H1 (cell line): Measurements from ENCODE around the gene MT1H. TPM values are rescaled to one million over a fixed set of nuclear protein-coding genes. Genes with fewer than 3 reads are reported as not detected.

Source experiments
- CTCF ChIA-PET: fragments of 300-600 bp; sonication (Branson Sonifier 250); formaldehyde crosslinking; loops from one replicate; lab custom pipeline; 2021; ENCODE audit not compliant: partially characterized antibody; lab: Charles Lee
- POLR2A ChIA-PET: fragments of 300-600 bp; sonication (Branson Sonifier 250); formaldehyde crosslinking; loops from one replicate; lab custom pipeline; 2021; ENCODE audit warnings: inconsistent platforms; ENCODE audit not compliant: partially characterized antibody; lab: Charles Lee
- DNase-seq, 2 experiments: peaks; one replicate each; pipeline versions ENCODE4 v3.0.0 to v3.0.0-alpha.2; 2010 to 2022; ENCODE audit warnings: low spot score in 2 of 2, low read depth in 1 of 2, mixed read lengths in 1 of 2
- FAIRE-seq: peaks from 2 replicates; lab custom pipeline; 2011; peaks lifted over from hg19 to GRCh38; lab: Jason Lieb, UNC
- H2AFZ ChIP-seq: 2 replicates; pipeline ENCODE4 v1.8.1; 2012; ENCODE audit warnings: low read length, inconsistent platforms
- H2AK5ac ChIP-seq: 2 replicates; pipeline ENCODE4 v1.6.1; 2013; ENCODE audit warnings: low read depth, low read length
- H2BK120ac ChIP-seq: replicated peaks from 2 replicates; pipeline ENCODE3; 2013; ENCODE audit warnings: low read depth, low read length, inconsistent platforms
- H2BK12ac ChIP-seq: 2 replicates; pipeline ENCODE4 v1.6.1; 2013; ENCODE audit warnings: low read depth, low read length
- H2BK15ac ChIP-seq: 2 replicates; pipeline ENCODE4 v1.6.1; 2013; ENCODE audit warnings: low read length
- H2BK20ac ChIP-seq: 2 replicates; pipeline ENCODE4 v1.6.1; 2013; ENCODE audit warnings: low read length
- H2BK5ac ChIP-seq: 2 replicates; pipeline ENCODE4 v1.6.1; 2013; ENCODE audit warnings: low read depth, low read length
- H3K14ac ChIP-seq: 2 replicates; pipeline ENCODE4 v1.6.1; 2013; ENCODE audit warnings: inconsistent platforms; ENCODE audit not compliant: insufficient read length
- H3K18ac ChIP-seq: 2 replicates; pipeline ENCODE4 v1.6.1; 2013; ENCODE audit warnings: low read length; ENCODE audit errors: extremely low read depth
- H3K23ac ChIP-seq: 2 replicates; pipeline ENCODE4 v1.6.1; 2013; ENCODE audit warnings: inconsistent platforms; ENCODE audit not compliant: insufficient read length
- H3K23me2 ChIP-seq: 2 replicates; pipeline ENCODE4 v1.6.1; 2013; ENCODE audit warnings: low read depth, low read length
- H3K27ac ChIP-seq: 2 replicates; pipeline ENCODE4 v1.6.1; 2011; ENCODE audit warnings: low read depth, low read length, inconsistent platforms
- H3K27me3 ChIP-seq, 4 experiments: replicated peaks in 1 of 4; 1 replicate in 1 of 4; 2 replicates in 3 of 4; pipeline versions ENCODE4 v1.6.1 to v1.8.1; 2011 to 2013; ENCODE audit warnings: low read length in 3 of 4, mild to moderate bottlenecking in 3 of 4, inconsistent platforms in 2 of 4, mixed read lengths in 2 of 4, moderate library complexity in 1 of 4; ENCODE audit not compliant: control insufficient read depth in 3 of 4, insufficient read depth in 3 of 4; ENCODE audit errors: extremely low read depth in 1 of 4
- H3K36me3 ChIP-seq, 4 experiments: 2 replicates each; pipeline versions ENCODE4 v1.6.1 to v1.8.1; 2011 to 2013; ENCODE audit warnings: mild to moderate bottlenecking in 4 of 4, low read length in 3 of 4, moderate library complexity in 2 of 4, control low read depth in 1 of 4, inconsistent platforms in 1 of 4; ENCODE audit not compliant: insufficient read depth in 4 of 4, control insufficient read depth in 2 of 4
- H3K4ac ChIP-seq: replicated peaks from 2 replicates; pipeline ENCODE3; 2013; ENCODE audit warnings: low read length, low read depth, mixed read lengths, inconsistent platforms; ENCODE audit not compliant: insufficient read length
- H3K4me1 ChIP-seq, 4 experiments: replicated peaks in 1 of 4; 1 replicate in 1 of 4; 2 replicates in 3 of 4; pipeline versions ENCODE4 v1.6.1 to v1.8.1; 2011 to 2013; ENCODE audit warnings: low read length in 3 of 4, inconsistent platforms in 2 of 4, mixed read lengths in 1 of 4; ENCODE audit not compliant: insufficient read depth in 4 of 4, control insufficient read depth in 3 of 4
- H3K4me2 ChIP-seq, 2 experiments: 2 replicates each; pipeline versions ENCODE4 v1.6.1 to v1.8.1; 2011 to 2013; ENCODE audit warnings: low read depth in 2 of 2, low read length in 2 of 2, control low read depth in 1 of 2, inconsistent platforms in 1 of 2, mild to moderate bottlenecking in 1 of 2; ENCODE audit not compliant: insufficient read depth in 1 of 2
- H3K4me3 ChIP-seq, 4 experiments: fragments of 200-600, 300-600 bp in 1 of 4; sonication (generic), shearing (Covaris generic), sonication (Bioruptor Twin) in 1 of 4; 2 replicates each; pipeline versions ENCODE4 v1.5.1 to v1.8.1; 2011 to 2016; ENCODE audit warnings: low read length in 4 of 4, low read depth in 3 of 4, control low read depth in 2 of 4, inconsistent platforms in 2 of 4, mild to moderate bottlenecking in 2 of 4, mixed read lengths in 1 of 4, moderate library complexity in 1 of 4; ENCODE audit not compliant: insufficient read depth in 2 of 4; ENCODE audit errors: extremely low read depth in 1 of 4
- H3K56ac ChIP-seq: replicated peaks from 2 replicates; pipeline ENCODE3; 2013; ENCODE audit warnings: low read depth, mild to moderate bottlenecking, mixed read lengths, low read length, inconsistent platforms; ENCODE audit not compliant: insufficient read length
- H3K79me1 ChIP-seq: 2 replicates; pipeline ENCODE4 v1.6.1; 2013; ENCODE audit warnings: low read depth, low read length, control low read depth
- H3K79me2 ChIP-seq, 2 experiments: 2 replicates each; pipeline versions ENCODE4 v1.6.1 to v1.8.1; 2012 to 2013; ENCODE audit warnings: low read length in 2 of 2, mild to moderate bottlenecking in 2 of 2, inconsistent platforms in 1 of 2; ENCODE audit not compliant: insufficient read depth in 2 of 2, control insufficient read depth in 1 of 2
- H3K9ac ChIP-seq, 4 experiments: replicated peaks in 1 of 4; 1 replicate in 1 of 4; 2 replicates in 3 of 4; pipeline versions ENCODE4 v1.6.1 to v1.8.1; 2011 to 2013; ENCODE audit warnings: low read depth in 3 of 4, low read length in 3 of 4, control low read depth in 2 of 4, mild to moderate bottlenecking in 2 of 4, moderate library complexity in 2 of 4, inconsistent platforms in 1 of 4; ENCODE audit errors: extremely low read depth in 1 of 4
- H3K9me3 ChIP-seq, 2 experiments: 2 replicates each; pipeline versions ENCODE4 v1.6.1 to v1.8.1; 2012 to 2013; ENCODE audit warnings: mild to moderate bottlenecking in 2 of 2, moderate library complexity in 2 of 2, control low read depth in 1 of 2, inconsistent platforms in 1 of 2, low read depth in 1 of 2, low read length in 1 of 2, mixed read lengths in 1 of 2; ENCODE audit not compliant: insufficient read depth in 2 of 2
- H4K20me1 ChIP-seq, 2 experiments: replicated peaks in 1 of 2; 2 replicates each; pipeline versions ENCODE3 to v1.8.1; 2011 to 2013; ENCODE audit warnings: inconsistent platforms in 2 of 2, low read length in 2 of 2, mild to moderate bottlenecking in 1 of 2; ENCODE audit not compliant: insufficient read depth in 2 of 2, control insufficient read depth in 1 of 2
- H4K5ac ChIP-seq: 2 replicates; pipeline ENCODE4 v1.6.1; 2013; ENCODE audit warnings: low read length, low read depth, mixed read lengths, inconsistent platforms; ENCODE audit not compliant: insufficient read length
- H4K8ac ChIP-seq: 2 replicates; pipeline ENCODE4 v1.8.0; 2013; ENCODE audit warnings: mild to moderate bottlenecking, moderate library complexity, low read length, inconsistent platforms; ENCODE audit not compliant: insufficient read depth; ENCODE audit errors: extremely low read depth
- H4K91ac ChIP-seq: replicated peaks from 2 replicates; pipeline ENCODE3; 2013; ENCODE audit warnings: low read length, mixed read lengths, inconsistent platforms; ENCODE audit not compliant: insufficient read length
- CBX5 ChIP-seq: fragments of 300-800, 300-1000 bp; sonication (generic); IDR thresholded peaks from 2 replicates; pipeline ENCODE4 v1.7.1; 2016; ENCODE audit warnings: antibody characterized with exemption, low read length, low read depth
- CTCF ChIP-seq, 3 experiments: IDR thresholded peaks; 1 replicate in 2 of 3; 2 replicates in 1 of 3; pipeline versions ENCODE4 v1.5.1 to v1.6.1; 2011; ENCODE audit warnings: low read length in 3 of 3, mild to moderate bottlenecking in 3 of 3, inconsistent platforms in 2 of 3, low read depth in 1 of 3, moderate library complexity in 1 of 3; ENCODE audit not compliant: insufficient read depth in 1 of 3; ENCODE audit errors: control extremely low read depth in 1 of 3
- EZH2 ChIP-seq: fragments of 200-600 bp; sonication (generic); IDR thresholded peaks from 2 replicates; pipeline ENCODE4 v1.7.1; 2012; ENCODE audit warnings: low read depth, mild to moderate bottlenecking, moderate library complexity, low read length, inconsistent platforms; ENCODE audit not compliant: severe bottlenecking
- RBBP5 ChIP-seq: IDR thresholded peaks from 2 replicates; pipeline ENCODE4 v1.7.1; 2012; ENCODE audit warnings: low read depth, mild to moderate bottlenecking, inconsistent platforms, low read length, moderate library complexity, borderline replicate concordance
- RNF2 ChIP-seq: fragments of 200-900, 300-1000 bp; sonication (generic); IDR thresholded peaks from 2 replicates; pipeline ENCODE4 v1.7.1; 2016; ENCODE audit warnings: borderline replicate concordance, low read depth, mild to moderate bottlenecking, antibody characterized with exemption, low read length; ENCODE audit not compliant: poor library complexity, severe bottlenecking; ENCODE audit errors: missing control alignments
- RXRA ChIP-seq: IDR thresholded peaks from 2 replicates; pipeline ENCODE4 v1.6.1; 2011; ENCODE audit warnings: low read depth, mild to moderate bottlenecking, low read length, moderate library complexity; ENCODE audit not compliant: insufficient read depth
- SAP30 ChIP-seq: fragments of 300-600 bp; sonication (generic); IDR thresholded peaks from 2 replicates; pipeline ENCODE4 v1.7.1; 2012; ENCODE audit warnings: low read length, moderate library complexity, mild to moderate bottlenecking, inconsistent platforms; ENCODE audit not compliant: insufficient read depth, insufficient replicate concordance
- SUZ12 ChIP-seq: fragments of 200-600 bp; sonication (generic); IDR thresholded peaks from 2 replicates; pipeline ENCODE4 v1.6.1; 2012; ENCODE audit warnings: mild to moderate bottlenecking, inconsistent platforms, low read length, moderate library complexity, mixed read lengths
- TAF1 ChIP-seq: IDR thresholded peaks from 2 replicates; pipeline ENCODE4 v1.6.1; 2011; ENCODE audit warnings: mild to moderate bottlenecking, low read depth, low read length
- WGBS, 2 experiments: shearing (Covaris generic) in 1 of 2; methylation state at CpG; one replicate each; pipeline versions ENCODE4 v1.1.6 to v1.1.7; 2013 to 2015; ENCODE audit warnings: low lambda C conversion rate in 2 of 2, mixed read lengths in 2 of 2, inconsistent platforms in 1 of 2, low coverage in 1 of 2, missing lambda C conversion rate in 1 of 2; ENCODE audit not compliant: insufficient replicate concordance in 2 of 2, insufficient coverage in 1 of 2, insufficient read length in 1 of 2; ENCODE audit errors: extremely low coverage in 1 of 2, missing lambda C conversion rate in 1 of 2; 5-methylcytosine and 5-hydroxymethylcytosine counted together
- polyA plus RNA-seq, 7 experiments: library from polyadenylated mRNA; depleted of rRNA in 3 of 7; stranded (reverse) in 5 of 7; unstranded in 2 of 7; fragments of >200 nt in 5 of 7; fragments of 200-250 nt in 2 of 7; gene quantifications; 1 replicate in 5 of 7; 2 replicates in 1 of 7; 4 replicates in 1 of 7; pipeline versions ENCODE4 v1.2.1 to v1.2.3, GENCODE V29; 2011 to 2013; ENCODE audit warnings: missing spikeins in 2 of 7, mixed read lengths in 2 of 7
- total RNA-seq: library from RNA; stranded (reverse); fragmentation: NEBNext Ultra II Directional; extraction: Animal tissue kit (Norgen Biotek cat#: 25700); gene quantifications from 2 replicates; pipeline ENCODE4 v1.2.1, GENCODE V29; 2021

The MT1H gene
- total and polyA plus RNA-seq, 2 of the 8 experiments (the other 6 are each of a cell fraction or from before 2014, with no cell fraction given), result 11.9 to 95.7 TPM

- Histone ChIP-seq H3K9me3 (peaks cover 0 to 4% of the 10 kb centered on the region in 2 experiments; a peak in 1 of 4 replicates), H3K36me3 (no peaks in the 10 kb centered on the region), H3K18ac (no peak overlapping the region), H2AK5ac (no peak overlapping the region), H3K14ac (no peak overlapping the region), H3K27ac (no peak overlapping the region), H3K27me3 (no peaks in the 10 kb centered on the region), H3K4ac (no peak overlapping the region), H3K79me1 (no peaks in the 10 kb centered on the region), H3K23ac (no peak overlapping the region), H2BK20ac (no peak overlapping the region), H4K5ac (no peak overlapping the region), H2AFZ (no peak overlapping the region), H3K4me3 (no peak overlapping the region), H3K4me2 (no peak overlapping the region), H3K56ac (no peak overlapping the region), H3K79me2 (no peaks in the 10 kb centered on the region), H2BK12ac (no peak overlapping the region), H3K9ac (no peak overlapping the region), H2BK120ac (no peak overlapping the region), H3K23me2 (no peaks in the 10 kb centered on the region), H4K20me1 (no peaks in the 10 kb centered on the region), H4K91ac (no peak overlapping the region), H2BK15ac (no peak overlapping the region), H2BK5ac (no peak overlapping the region), H4K8ac (no peak overlapping the region; the same call in 1 of the 2 replicates), H3K4me1 (no peaks in the 10 kb centered on the region)
- WGBS, 2 experiments, result 20% methylated on average over 1 of the region's 1 CpG; no CpG with 5 or more reads in 1 of the 2 experiments
- FAIRE-seq (no peak), DNase-seq (no peak)
- CTCF ChIA-PET, result interaction anchor here (0.6 to 1.9 kb wide), 5 partner anchors 13 to 95 kb away, joined by 3 to 4 read pairs (median 3); partner anchors contain the start of gene MT1X
- POLR2A ChIA-PET, result interaction anchor here (0.8 to 5.0 kb wide), 2 partner anchors 12 to 27 kb away, joined by 4 to 28 read pairs; partner anchors contain the start of genes MT1G and MT1X
- no peak for TF ChIP-seq TAF1
- no peak for TF ChIP-seq CTCF (IDR thresholded peaks at IDR 0.05; ENCODE audit: control extremely low read depth in 1 of 3, insufficient read depth in 1 of 3, low read depth in 1 of 3, low read length in 3 of 3)
- no peak for TF ChIP-seq CBX5
- TF ChIP-seq SAP30, result no peak
- TF ChIP-seq EZH2, result no peak
- TF ChIP-seq SUZ12, result no peak
- TF ChIP-seq RNF2, result no peak
- no peak for TF ChIP-seq RXRA
- TF ChIP-seq RBBP5, result no peak
Measured at GRCh38 chr16:56695246-56695645, 25.6 kb downstream of the MT1H start.
